ENCODE data around the gene LPAR1. TPM values are rescaled to one million over a fixed set of nuclear protein-coding genes. Genes with fewer than 3 reads are reported as not detected.

The LPAR1 gene
- total RNA-seq, 1 donor from 2014 or later: 0.17 TPM

DNA sequence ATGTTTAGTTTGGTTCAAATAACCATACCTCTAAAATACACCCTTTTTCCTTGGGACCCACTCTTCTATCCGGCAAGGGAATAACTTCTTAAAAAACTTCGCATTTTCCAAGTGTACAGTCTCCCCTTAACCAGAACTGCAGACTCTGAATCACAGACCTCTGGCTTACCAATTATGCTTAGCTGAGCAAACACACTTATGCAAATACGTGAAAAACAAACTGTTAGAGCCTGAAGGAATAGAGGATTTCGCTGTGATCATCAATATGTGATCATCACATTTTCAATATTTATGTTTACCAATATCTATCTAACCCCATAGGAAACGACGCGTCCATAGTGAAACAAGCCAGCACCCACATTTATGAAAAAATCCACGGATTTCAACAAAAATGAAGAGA, 1.3 kb downstream of the LPAR1 start:
- DNase-seq: no peak

- no peak for DNase-seq
Observed at GRCh38 chr9:111036429-111036789, 1.9 kb downstream of the LPAR1 start.

DNA sequence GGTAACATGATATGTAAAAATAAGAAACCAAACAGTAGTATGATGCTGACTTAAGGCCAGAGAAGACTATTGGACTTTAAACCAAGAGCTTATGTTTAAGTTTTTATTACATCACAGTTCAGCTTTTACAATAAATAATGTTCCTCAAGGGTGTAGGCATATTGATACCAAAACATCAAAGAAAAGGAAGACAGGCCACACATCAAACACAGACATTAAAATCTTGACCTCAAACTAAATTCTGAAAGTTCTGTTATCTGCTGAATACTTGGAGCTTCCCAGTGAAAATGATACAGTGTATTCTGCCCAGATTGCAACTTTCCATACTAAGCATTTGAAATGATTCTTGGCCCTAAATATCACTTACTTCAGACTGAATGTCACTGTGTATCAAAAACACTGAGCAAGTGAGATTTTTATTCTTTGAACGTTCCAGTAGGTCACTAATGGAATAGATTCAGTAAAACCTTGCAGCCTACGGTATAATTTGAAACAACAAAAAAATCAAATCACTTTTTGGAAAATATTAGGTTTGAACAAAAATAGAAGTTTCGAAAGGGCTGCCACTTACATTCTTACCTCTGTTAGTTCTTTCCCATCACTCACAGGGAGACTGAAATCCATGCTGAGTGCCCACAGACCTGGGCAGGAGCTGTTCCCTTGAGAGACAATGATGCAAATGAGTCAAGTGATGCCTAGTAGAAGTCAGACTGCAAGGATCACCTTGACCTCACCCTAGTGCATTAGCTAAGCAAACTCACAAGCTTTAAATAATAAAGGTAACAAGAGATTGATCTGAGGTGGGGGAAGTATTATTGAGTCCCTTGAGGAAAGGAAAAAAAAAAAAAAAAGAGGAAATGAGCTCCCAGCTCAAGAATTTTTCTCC, 2.5 kb downstream of the LPAR1 start:
- DNase-seq: no peak

DNA sequence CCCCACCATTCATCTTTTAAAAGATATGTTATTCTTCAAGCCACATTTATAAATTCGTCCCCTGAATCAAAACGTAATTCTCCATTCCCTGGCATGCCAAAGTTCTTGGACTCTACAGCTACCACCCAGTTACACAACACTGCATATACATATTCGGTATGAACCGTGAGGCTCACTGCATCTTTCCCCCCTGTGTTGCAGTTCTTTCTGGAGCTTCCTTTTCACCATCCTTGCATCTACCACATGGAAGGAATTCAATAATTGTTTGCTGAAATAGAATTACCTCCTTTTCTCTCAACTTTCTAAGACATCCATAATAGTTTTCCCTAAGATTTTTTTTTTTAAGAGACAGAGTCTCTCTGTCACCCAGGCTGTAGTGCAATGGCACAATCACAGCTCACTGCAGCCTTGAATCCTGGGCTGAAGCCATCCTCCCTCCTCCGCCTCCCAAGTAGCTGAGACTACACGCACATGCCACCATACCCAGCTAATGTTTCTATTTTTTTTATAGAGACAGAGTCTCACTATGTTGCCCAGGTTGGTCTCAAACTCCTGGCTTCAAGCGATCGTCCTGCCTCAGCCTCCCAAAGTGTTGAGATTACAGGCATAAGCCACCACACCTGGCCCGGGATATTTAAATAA, 3.3 kb downstream of the LPAR1 start:
- DNase-seq: no peak

- DNase-seq: no peak
Observed at GRCh38 chr9:111034170-111034897, 3.9 kb downstream of the LPAR1 start.

DNA sequence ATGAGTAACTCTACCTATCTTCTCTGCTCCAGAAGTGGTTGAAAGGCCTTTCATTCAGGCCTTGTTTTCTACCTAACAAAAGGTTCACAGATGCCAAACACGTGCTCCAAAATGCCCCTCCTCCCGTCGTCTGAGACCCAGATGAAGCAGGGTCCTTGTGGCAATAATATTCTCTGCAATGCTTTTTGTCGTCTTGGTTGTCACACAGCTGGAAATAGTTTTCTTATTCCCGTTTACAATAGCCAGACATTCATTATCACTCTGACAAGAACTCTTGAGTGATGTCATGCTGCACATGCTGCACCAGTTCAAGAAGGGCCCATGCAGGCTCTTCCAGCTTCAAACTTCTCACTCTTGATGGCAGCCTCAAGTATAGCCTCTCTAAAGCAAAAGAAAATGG, 7.8 kb downstream of the LPAR1 start:
- DNase-seq: no peak

DNA sequence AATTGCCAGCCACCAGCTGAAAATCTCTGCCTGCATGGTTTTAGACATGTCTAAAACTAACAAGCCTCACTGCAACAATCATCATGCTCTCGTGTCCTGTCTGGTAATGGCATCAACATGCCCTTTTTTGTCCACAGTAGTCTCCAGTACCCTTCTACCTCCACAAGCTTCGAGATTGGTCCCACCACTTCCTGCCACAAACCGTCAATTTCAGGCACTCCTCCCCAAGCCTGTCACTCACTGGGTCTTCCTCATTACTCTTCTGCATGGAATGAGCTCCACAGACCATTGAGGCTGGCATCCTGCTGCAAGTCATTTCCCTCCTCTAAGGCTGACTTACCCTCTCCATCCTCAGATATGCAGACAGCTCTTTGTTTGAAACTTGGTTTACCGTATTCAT, 9.0 kb downstream of the LPAR1 start:
- no peak for DNase-seq

DNA sequence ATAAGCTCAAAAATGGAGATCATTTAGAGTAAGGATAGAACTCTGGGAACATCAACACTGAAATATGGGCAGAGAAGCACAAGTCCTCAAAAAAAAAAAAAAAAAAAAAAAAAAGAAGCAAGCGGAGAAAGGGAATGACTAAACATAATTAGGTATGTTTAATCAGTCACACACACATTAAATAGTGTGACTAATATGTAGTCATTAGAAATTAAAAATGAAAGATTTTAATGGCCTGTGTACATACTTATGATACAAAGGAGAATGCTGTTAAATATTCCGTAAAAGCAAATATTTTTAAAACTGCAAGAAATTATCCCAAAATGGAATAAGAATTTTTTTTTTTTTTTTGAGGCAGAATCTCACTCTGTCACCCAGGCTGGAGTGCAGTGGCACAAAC, 10.5 kb downstream of the LPAR1 start:
- DNase-seq: no peak

GRCh38 chr9:111023128-111023527, 15.1 kb downstream of the LPAR1 start:
- DNase-seq: no peak

- no peak for DNase-seq
Observed at GRCh38 chr9:111020594-111020993, 17.7 kb downstream of the LPAR1 start.

- DNase-seq: no peak
Observed at GRCh38 chr9:111016426-111017045, 21.7 kb downstream of the LPAR1 start.

GRCh38 chr9:111016016-111016415, 22.3 kb downstream of the LPAR1 start:
- DNase-seq: no peak

DNA sequence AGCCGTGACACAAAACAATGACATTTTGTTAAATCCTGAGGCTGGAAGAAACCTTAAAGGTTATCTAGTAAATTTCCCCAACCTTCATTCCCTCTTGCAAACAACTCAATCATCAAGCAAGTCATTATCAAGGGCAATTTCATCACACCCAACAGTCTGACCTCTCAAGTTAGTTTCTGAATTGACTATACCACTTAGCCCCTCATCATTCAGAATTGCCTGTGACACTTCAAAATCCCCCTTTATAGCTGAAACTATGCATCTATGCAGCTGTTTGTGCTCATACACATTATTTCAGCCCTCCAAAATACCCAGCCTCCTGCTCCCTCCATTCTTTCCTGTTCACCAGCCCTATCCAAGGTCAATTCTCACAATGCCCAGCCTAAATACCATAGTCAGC, 24.6 kb downstream of the LPAR1 start:
- DNase-seq: no peak

GRCh38 chr9:111013250-111013649, 25.0 kb downstream of the LPAR1 start:
- DNase-seq: no peak

- no peak for DNase-seq
Observed at GRCh38 chr9:111008158-111009075, 29.9 kb downstream of the LPAR1 start.

DNA sequence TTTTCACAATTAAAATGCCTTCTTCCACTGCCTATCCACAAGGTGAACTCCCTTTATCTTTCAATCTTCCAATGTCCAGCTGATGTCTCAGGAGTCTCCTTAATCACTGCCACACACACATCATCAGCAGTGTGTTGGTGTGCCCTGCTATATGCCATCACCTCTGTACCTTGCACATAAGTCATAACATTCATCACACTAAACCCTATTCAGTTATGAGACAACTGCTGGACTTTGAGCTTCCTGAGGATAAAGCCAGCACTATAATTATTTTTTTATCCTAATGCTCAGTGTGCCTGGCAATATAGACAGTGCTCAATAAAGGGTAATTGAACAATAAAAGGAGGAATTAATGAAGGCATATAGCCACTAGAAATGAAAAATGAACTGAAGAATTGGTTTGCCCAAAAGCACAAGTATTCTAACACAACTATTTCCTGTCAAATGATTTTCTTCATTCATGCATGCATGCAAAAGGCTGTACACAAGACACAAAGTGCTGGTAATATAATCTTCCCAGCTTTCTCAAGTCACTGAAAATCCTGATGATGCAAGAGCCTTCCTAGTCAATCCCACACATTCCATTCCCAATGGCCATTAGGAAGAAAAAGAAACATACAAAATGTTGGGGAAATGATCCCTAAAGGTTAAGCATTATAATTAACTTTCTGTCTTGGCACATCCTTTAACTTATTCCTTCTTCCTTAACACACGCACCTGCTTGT, 32.4 kb downstream of the LPAR1 start:
- no peak for DNase-seq

- DNase-seq: no peak
Observed at GRCh38 chr9:111004936-111005335, 33.3 kb downstream of the LPAR1 start.

GRCh38 chr9:111003182-111003581, 35.1 kb downstream of the LPAR1 start:
- DNase-seq: no peak

DNA sequence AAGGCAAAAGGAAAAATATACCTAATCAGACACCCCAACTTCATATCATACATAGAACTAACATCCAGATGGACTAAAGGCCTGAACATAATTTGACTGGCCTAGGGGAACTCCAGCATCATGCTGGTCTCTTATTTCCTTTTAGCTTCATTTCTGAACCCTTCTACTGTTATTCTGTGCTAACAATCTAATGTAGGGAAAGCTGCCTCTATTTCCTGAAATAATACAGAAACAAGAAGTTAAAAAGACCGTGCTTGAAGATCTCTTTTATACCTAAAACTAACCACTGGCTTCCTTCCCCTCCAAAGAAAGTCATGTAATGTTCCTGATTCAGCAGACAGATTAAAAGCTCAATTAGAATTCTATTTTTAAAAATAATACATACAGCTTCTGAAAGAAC, 36.7 kb downstream of the LPAR1 start:
- no peak for DNase-seq

GRCh38 chr9:111000202-111000601, 38.1 kb downstream of the LPAR1 start:
- no peak for DNase-seq

DNA sequence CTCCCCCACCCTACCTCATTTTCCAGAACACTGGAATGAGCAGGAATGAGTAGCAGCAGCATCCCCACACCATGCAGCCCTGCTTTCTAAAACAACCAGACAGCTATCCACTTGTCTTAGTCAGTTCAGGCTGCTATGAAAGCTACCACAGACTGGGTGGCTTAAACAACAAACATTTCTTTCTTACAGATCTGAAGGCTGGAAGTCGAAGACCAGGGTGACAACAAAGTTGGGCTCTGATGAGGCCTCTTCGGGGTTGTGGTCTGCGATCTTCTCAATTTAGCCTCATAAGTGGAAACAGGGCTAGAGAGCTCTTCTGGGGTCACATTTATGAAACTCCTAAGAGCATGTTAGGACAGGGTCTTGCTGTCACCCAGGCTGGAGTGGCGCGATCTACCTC, 38.9 kb downstream of the LPAR1 start:
- DNase-seq: no peak

Data from dermis blood vessel endothelial cell (primary cell).